ENCODE data around the gene HSPA9. TPM values are rescaled to one million over a fixed set of nuclear protein-coding genes. Genes with fewer than 3 reads are reported as not detected.

The HSPA9 gene
- total and polyA plus RNA-seq, 2 of the 8 experiments (the other 6 are each of a cell fraction or from before 2014, with no cell fraction given) = 191 to 395 TPM

GRCh38 chr5:138515556-138516245 is 59.5 kb downstream of the HSPA9 start (continued):
- no peak for TF ChIP-seq CHD7 (IDR thresholded peaks at IDR 0.05; ENCODE audit: insufficient replicate concordance, low read length)
